NB4 (cell line): Measurements from ENCODE around the gene SUGP1.

Experiments used
- CTCF ChIP-seq: IDR thresholded peaks from one replicate; pipeline ENCODE4 v1.5.1; 2012; ENCODE audit warnings: low read depth, low read length
- POLR2A ChIP-seq: IDR thresholded peaks from 2 replicates; pipeline ENCODE4 v1.6.1; 2011; ENCODE audit warnings: mild to moderate bottlenecking; ENCODE audit not compliant: insufficient read length; ENCODE audit errors: extremely low read depth

- TF ChIP-seq CTCF = no peak
- TF ChIP-seq POLR2A = no peak
Observed at GRCh38 chr19:19292607-19293006, 27.7 kb downstream of the SUGP1 start.
